ENCODE results near the gene CMIP. TPM values are rescaled to one million over a fixed set of nuclear protein-coding genes. Genes with fewer than 3 reads are reported as not detected.

CMIP gene
- total RNA-seq, 1 donor from 2014 or later: 45.8 TPM

GRCh38 chr16:81494434-81494806, 49.8 kb downstream of the CMIP start:
- intact Hi-C loops (cut with micrococcal nuclease): no loop called here
- DNase-seq (ENCODE audit: low spot score): no peak
- no peaks in the 10 kb centered on the region for H3K9me3 Mint-ChIP-seq
- peaks cover 17% of the 10 kb centered on the region for H3K4me1 Mint-ChIP-seq (ENCODE audit: low read depth)
- H3K27me3 Mint-ChIP-seq (ENCODE audit: insufficient read depth): no peaks in the 10 kb centered on the region
- no peak overlapping the region for H3K4me3 Mint-ChIP-seq
- no peak overlapping the region for H3K27ac Mint-ChIP-seq
- peaks cover 2% of the 10 kb centered on the region for H3K36me3 Mint-ChIP-seq (ENCODE audit: low read depth)

GRCh38 chr16:81494888-81495287, 50.3 kb downstream of the CMIP start:
- intact Hi-C loops (cut with micrococcal nuclease): no loop called here
- Mint-ChIP-seq H3K27me3 (ENCODE audit: insufficient read depth) (no peaks in the 10 kb centered on the region), H3K9me3 (no peaks in the 10 kb centered on the region), H3K4me3 (no peak overlapping the region), H3K27ac (no peak overlapping the region), H3K36me3 (ENCODE audit: low read depth) (peaks cover 3% of the 10 kb centered on the region), H3K4me1 (ENCODE audit: low read depth) (peaks cover 19% of the 10 kb centered on the region)
- no peak for DNase-seq (ENCODE audit: low spot score)

GRCh38 chr16:81495321-81496234, 51.0 kb downstream of the CMIP start:
- Mint-ChIP-seq H3K27me3 (ENCODE audit: insufficient read depth) (no peaks in the 10 kb centered on the region), H3K4me3 (no peak overlapping the region), H3K4me1 (ENCODE audit: low read depth) (peaks cover 23% of the 10 kb centered on the region), H3K27ac (no peak overlapping the region), H3K36me3 (ENCODE audit: low read depth) (peaks cover 4% of the 10 kb centered on the region), H3K9me3 (no peaks in the 10 kb centered on the region)
- no peak for DNase-seq (ENCODE audit: low spot score)
- intact Hi-C loops (cut with micrococcal nuclease): no loop called here

GRCh38 chr16:81496321-81496720, 51.7 kb downstream of the CMIP start:
- Mint-ChIP-seq H3K4me3 (no peak overlapping the region), H3K27ac (no peak overlapping the region), H3K9me3 (no peaks in the 10 kb centered on the region), H3K27me3 (ENCODE audit: insufficient read depth) (no peaks in the 10 kb centered on the region), H3K4me1 (ENCODE audit: low read depth) (peaks cover 27% of the 10 kb centered on the region), H3K36me3 (ENCODE audit: low read depth) (peaks cover 4% of the 10 kb centered on the region)
- no peak for DNase-seq (ENCODE audit: low spot score)
- intact Hi-C loops (cut with micrococcal nuclease): no loop called here

- Mint-ChIP-seq H3K4me3 (no peak overlapping the region), H3K9me3 (no peaks in the 10 kb centered on the region), H3K36me3 (ENCODE audit: low read depth) (peaks cover 4% of the 10 kb centered on the region), H3K4me1 (ENCODE audit: low read depth) (peaks cover 27% of the 10 kb centered on the region), H3K27ac (no peak overlapping the region), H3K27me3 (ENCODE audit: insufficient read depth) (no peaks in the 10 kb centered on the region)
- intact Hi-C loops (cut with micrococcal nuclease): no loop called here
- DNase-seq (ENCODE audit: low spot score): no peak
These were observed 52.1 kb downstream of the CMIP start for GRCh38 chr16:81496742-81497141.

GRCh38 chr16:81497690-81498089, 53.1 kb downstream of the CMIP start:
- Mint-ChIP-seq H3K4me1 (ENCODE audit: low read depth) (peaks cover 27% of the 10 kb centered on the region), H3K27me3 (ENCODE audit: insufficient read depth) (no peaks in the 10 kb centered on the region), H3K36me3 (ENCODE audit: low read depth) (peaks cover 4% of the 10 kb centered on the region), H3K4me3 (no peak overlapping the region), H3K9me3 (no peaks in the 10 kb centered on the region), H3K27ac (peak overlapping the region; percentile 51)
- intact Hi-C loops (cut with micrococcal nuclease): no loop called here
- no peak for DNase-seq (ENCODE audit: low spot score)

- Mint-ChIP-seq H3K36me3 (ENCODE audit: low read depth) (peaks cover 4% of the 10 kb centered on the region), H3K4me1 (ENCODE audit: low read depth) (peaks cover 27% of the 10 kb centered on the region), H3K9me3 (no peaks in the 10 kb centered on the region), H3K27me3 (ENCODE audit: insufficient read depth) (no peaks in the 10 kb centered on the region), H3K27ac (no peak overlapping the region), H3K4me3 (no peak overlapping the region)
- DNase-seq (ENCODE audit: low spot score): no peak
- intact Hi-C loops (cut with micrococcal nuclease): no loop called here
These were observed 53.7 kb downstream of the CMIP start for GRCh38 chr16:81498351-81498750.

- Mint-ChIP-seq H3K9me3 (no peaks in the 10 kb centered on the region), H3K4me3 (no peak overlapping the region), H3K27me3 (ENCODE audit: insufficient read depth) (no peaks in the 10 kb centered on the region), H3K4me1 (ENCODE audit: low read depth) (peaks cover 27% of the 10 kb centered on the region), H3K27ac (no peak overlapping the region), H3K36me3 (ENCODE audit: low read depth) (peaks cover 4% of the 10 kb centered on the region)
- DNase-seq (ENCODE audit: low spot score): no peak
- intact Hi-C loops (cut with micrococcal nuclease): no loop called here
These were observed 55.2 kb downstream of the CMIP start for GRCh38 chr16:81499576-81500380.

GRCh38 chr16:81500833-81501521, 56.4 kb downstream of the CMIP start:
- intact Hi-C loops (cut with micrococcal nuclease): no loop called here
- Mint-ChIP-seq H3K9me3 (no peaks in the 10 kb centered on the region), H3K4me1 (ENCODE audit: low read depth) (peaks cover 27% of the 10 kb centered on the region), H3K4me3 (no peak overlapping the region), H3K27me3 (ENCODE audit: insufficient read depth) (no peaks in the 10 kb centered on the region), H3K27ac (peak overlapping the region; percentile 44), H3K36me3 (ENCODE audit: low read depth) (peaks cover 4% of the 10 kb centered on the region)
- no peak for DNase-seq (ENCODE audit: low spot score)

- no peaks in the 10 kb centered on the region for H3K27me3 Mint-ChIP-seq (ENCODE audit: insufficient read depth)
- intact Hi-C loops (cut with micrococcal nuclease): no loop called here
- no peaks in the 10 kb centered on the region for H3K9me3 Mint-ChIP-seq
- peaks cover 4% of the 10 kb centered on the region for H3K36me3 Mint-ChIP-seq (ENCODE audit: low read depth)
- DNase-seq (ENCODE audit: low spot score): no peak
- no peak overlapping the region for H3K4me3 Mint-ChIP-seq
- peaks cover 26% of the 10 kb centered on the region for H3K4me1 Mint-ChIP-seq (ENCODE audit: low read depth)
- H3K27ac Mint-ChIP-seq: no peak overlapping the region
These were observed 57.9 kb downstream of the CMIP start for GRCh38 chr16:81502396-81503070.

GRCh38 chr16:81505011-81505661, 60.5 kb downstream of the CMIP start:
- Mint-ChIP-seq H3K27ac (no peak overlapping the region), H3K9me3 (no peaks in the 10 kb centered on the region), H3K27me3 (ENCODE audit: insufficient read depth) (no peaks in the 10 kb centered on the region), H3K36me3 (ENCODE audit: low read depth) (no peaks in the 10 kb centered on the region), H3K4me3 (no peak overlapping the region), H3K4me1 (ENCODE audit: low read depth) (peaks cover 6% of the 10 kb centered on the region)
- DNase-seq (ENCODE audit: low spot score): no peak
- intact Hi-C loops (cut with micrococcal nuclease): no loop called here

- no peak for DNase-seq (ENCODE audit: low spot score)
- H3K27me3 Mint-ChIP-seq (ENCODE audit: insufficient read depth): no peaks in the 10 kb centered on the region
- peaks cover 10% of the 10 kb centered on the region for H3K4me1 Mint-ChIP-seq (ENCODE audit: low read depth)
- no peak overlapping the region for H3K4me3 Mint-ChIP-seq
- intact Hi-C loops (cut with micrococcal nuclease): no loop called here
- peaks cover 8% of the 10 kb centered on the region for H3K36me3 Mint-ChIP-seq (ENCODE audit: low read depth)
- H3K9me3 Mint-ChIP-seq: no peaks in the 10 kb centered on the region
- H3K27ac Mint-ChIP-seq: no peak overlapping the region
These were observed 64.8 kb downstream of the CMIP start for GRCh38 chr16:81509404-81509803.
